HL-60 (cell line): ENCODE measurements around the gene SNX9.

ENCODE experiments used
- GABPA ChIP-seq: IDR thresholded peaks from 2 replicates; pipeline ENCODE4 v1.6.1; 2012; ENCODE audit warnings: low read depth
- POLR2AphosphoS5 ChIP-seq: IDR thresholded peaks from 2 replicates; pipeline ENCODE4 v1.6.1; 2012; ENCODE audit warnings: low read depth
- SPI1 ChIP-seq: IDR thresholded peaks from 2 replicates; pipeline ENCODE4 v1.6.1; 2012; ENCODE audit warnings: low read depth, mild to moderate bottlenecking, borderline replicate concordance
- TF ChIP-seq, protein P1 (sequence below): IDR thresholded peaks from one replicate; pipeline ENCODE4 v1.5.1; 2011; ENCODE audit warnings: low read length, control low read depth, inconsistent platforms; ENCODE audit not compliant: insufficient read depth
- TF ChIP-seq, protein P2 (sequence below): IDR thresholded peaks from 2 replicates; pipeline ENCODE4 v1.6.1; 2012; ENCODE audit warnings: low read depth; ENCODE audit not compliant: insufficient replicate concordance

DNA sequence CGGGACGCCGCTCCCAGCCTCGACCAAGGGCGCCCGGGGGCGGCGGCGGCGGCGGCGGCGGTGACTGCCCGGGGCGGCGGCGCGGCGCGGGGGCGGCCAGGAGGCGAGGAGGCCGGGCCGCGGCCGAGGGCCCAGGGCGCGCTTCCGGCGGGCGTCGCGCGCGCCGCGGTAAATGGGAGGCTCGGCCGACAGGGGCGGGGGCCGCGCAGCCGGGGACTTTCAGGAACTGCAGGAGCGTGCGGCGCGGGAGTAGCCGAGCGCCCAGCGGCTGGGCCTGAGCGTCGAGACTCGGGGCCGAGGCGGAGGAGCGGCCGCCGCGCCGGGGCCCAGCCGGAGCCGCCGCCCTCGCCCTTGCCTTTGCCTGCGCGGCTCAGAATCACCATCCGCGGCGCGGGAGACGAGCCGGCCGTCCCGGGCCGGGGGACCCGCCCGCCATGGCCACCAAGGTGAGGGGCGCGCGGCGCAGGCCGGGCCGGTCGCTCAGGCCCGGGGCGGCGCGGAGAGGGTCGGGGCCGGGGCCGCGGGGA is at the start of gene SNX9:
- TF ChIP-seq, protein P1, sequence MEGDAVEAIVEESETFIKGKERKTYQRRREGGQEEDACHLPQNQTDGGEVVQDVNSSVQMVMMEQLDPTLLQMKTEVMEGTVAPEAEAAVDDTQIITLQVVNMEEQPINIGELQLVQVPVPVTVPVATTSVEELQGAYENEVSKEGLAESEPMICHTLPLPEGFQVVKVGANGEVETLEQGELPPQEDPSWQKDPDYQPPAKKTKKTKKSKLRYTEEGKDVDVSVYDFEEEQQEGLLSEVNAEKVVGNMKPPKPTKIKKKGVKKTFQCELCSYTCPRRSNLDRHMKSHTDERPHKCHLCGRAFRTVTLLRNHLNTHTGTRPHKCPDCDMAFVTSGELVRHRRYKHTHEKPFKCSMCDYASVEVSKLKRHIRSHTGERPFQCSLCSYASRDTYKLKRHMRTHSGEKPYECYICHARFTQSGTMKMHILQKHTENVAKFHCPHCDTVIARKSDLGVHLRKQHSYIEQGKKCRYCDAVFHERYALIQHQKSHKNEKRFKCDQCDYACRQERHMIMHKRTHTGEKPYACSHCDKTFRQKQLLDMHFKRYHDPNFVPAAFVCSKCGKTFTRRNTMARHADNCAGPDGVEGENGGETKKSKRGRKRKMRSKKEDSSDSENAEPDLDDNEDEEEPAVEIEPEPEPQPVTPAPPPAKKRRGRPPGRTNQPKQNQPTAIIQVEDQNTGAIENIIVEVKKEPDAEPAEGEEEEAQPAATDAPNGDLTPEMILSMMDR = no peak
- TF ChIP-seq SPI1 (peak; percentile 21; the same call in 1 of the 2 replicates), POLR2AphosphoS5 (no peak), GABPA (no peak)
- TF ChIP-seq, protein P2, sequence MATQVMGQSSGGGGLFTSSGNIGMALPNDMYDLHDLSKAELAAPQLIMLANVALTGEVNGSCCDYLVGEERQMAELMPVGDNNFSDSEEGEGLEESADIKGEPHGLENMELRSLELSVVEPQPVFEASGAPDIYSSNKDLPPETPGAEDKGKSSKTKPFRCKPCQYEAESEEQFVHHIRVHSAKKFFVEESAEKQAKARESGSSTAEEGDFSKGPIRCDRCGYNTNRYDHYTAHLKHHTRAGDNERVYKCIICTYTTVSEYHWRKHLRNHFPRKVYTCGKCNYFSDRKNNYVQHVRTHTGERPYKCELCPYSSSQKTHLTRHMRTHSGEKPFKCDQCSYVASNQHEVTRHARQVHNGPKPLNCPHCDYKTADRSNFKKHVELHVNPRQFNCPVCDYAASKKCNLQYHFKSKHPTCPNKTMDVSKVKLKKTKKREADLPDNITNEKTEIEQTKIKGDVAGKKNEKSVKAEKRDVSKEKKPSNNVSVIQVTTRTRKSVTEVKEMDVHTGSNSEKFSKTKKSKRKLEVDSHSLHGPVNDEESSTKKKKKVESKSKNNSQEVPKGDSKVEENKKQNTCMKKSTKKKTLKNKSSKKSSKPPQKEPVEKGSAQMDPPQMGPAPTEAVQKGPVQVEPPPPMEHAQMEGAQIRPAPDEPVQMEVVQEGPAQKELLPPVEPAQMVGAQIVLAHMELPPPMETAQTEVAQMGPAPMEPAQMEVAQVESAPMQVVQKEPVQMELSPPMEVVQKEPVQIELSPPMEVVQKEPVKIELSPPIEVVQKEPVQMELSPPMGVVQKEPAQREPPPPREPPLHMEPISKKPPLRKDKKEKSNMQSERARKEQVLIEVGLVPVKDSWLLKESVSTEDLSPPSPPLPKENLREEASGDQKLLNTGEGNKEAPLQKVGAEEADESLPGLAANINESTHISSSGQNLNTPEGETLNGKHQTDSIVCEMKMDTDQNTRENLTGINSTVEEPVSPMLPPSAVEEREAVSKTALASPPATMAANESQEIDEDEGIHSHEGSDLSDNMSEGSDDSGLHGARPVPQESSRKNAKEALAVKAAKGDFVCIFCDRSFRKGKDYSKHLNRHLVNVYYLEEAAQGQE = no peak
